Body of pancreas (tissue), 4 donors: ENCODE measurements around the gene MFAP2. TPM values are rescaled to one million over a fixed set of nuclear protein-coding genes. Genes with fewer than 3 reads are reported as not detected.
A peak's percentile ranks its signal among the peaks of the same experiment; 100 is the strongest.

Experiments used
- ATAC-seq: fragments of 150-250 bp; one replicate; pipeline ENCODE4 v1.9.1; 2016
- DNase-seq, 4 donors: peaks; one replicate each; pipeline ENCODE4 v3.0.0-alpha.2; 2019
- H3K27ac ChIP-seq, 4 donors: fragments of 200-600 bp; sonication (generic); 1 replicate in 3 of 4; 2 replicates in 1 of 4; pipeline versions ENCODE4 v1.5.1 to v1.6.1; 2016 to 2019; ENCODE audit warnings: mild to moderate bottlenecking in 1 of 4, mixed read lengths in 1 of 4, moderate library complexity in 1 of 4
- H3K27me3 ChIP-seq, 2 donors: fragments of 200-600 bp; sonication (generic); one replicate each; pipeline ENCODE4 v1.6.0; 2016; ENCODE audit warnings: mild to moderate bottlenecking in 1 of 2
- H3K36me3 ChIP-seq, 2 donors: fragments of 200-600 bp; sonication (generic); replicated peaks in 1 of 2; 2 replicates each; pipeline ENCODE4 v1.5.1; 2016; ENCODE audit warnings: low read depth in 2 of 2; ENCODE audit not compliant: insufficient read depth in 1 of 2
- H3K4me1 ChIP-seq: fragments of 200-600 bp; sonication (generic); one replicate; pipeline ENCODE4 v1.6.0; 2016
- H3K4me3 ChIP-seq, 2 donors: fragments of 200-600 bp; sonication (generic); 1 replicate in 1 of 2; 2 replicates in 1 of 2; pipeline ENCODE4 v1.5.1; 2016 to 2019
- H3K9me3 ChIP-seq, 3 donors: fragments of 200-600 bp; sonication (generic); 1 replicate in 2 of 3; 2 replicates in 1 of 3; pipeline ENCODE4 v1.5.1; 2016
- CTCF ChIP-seq, 7 experiments: fragments of 450-650 bp in 4 of 7; fragments of 200-600 bp in 3 of 7; sonication (generic) in 3 of 7; IDR thresholded peaks; one replicate each; pipeline ENCODE4 v1.5.1; 2016 to 2019; ENCODE audit warnings: antibody characterized with exemption in 7 of 7
- POLR2A ChIP-seq, 3 donors: fragments of 450-650 bp; IDR thresholded peaks; one replicate each; pipeline ENCODE4 v1.6.1; 2016; ENCODE audit warnings: antibody characterized with exemption in 3 of 3, mild to moderate bottlenecking in 2 of 3
- WGBS, 2 donors: methylation state at CpG; one replicate each; pipeline ENCODE4 v1.1.5; 2017; 5-methylcytosine and 5-hydroxymethylcytosine counted together
- intact Hi-C: fragments of 100-400 bp; cut with DNase I; formaldehyde crosslinking; loops from one replicate; pipeline ENCODE4 v1.15.1; 2023
- total RNA-seq, 2 donors: library from RNA; depleted of rRNA; stranded (reverse); fragments of >200 nt; gene quantifications; one replicate each; pipeline ENCODE4 v1.1.0, GENCODE V29; 2016

MFAP2 gene
- total RNA-seq, 2 donors from 2014 or later, result 1.3 to 13.5 TPM

- peaks cover 0 to 5% of the 10 kb centered on the region in 2 donors for H3K36me3 ChIP-seq
- no peaks in the 10 kb centered on the region for H3K27me3 ChIP-seq
- H3K9me3 ChIP-seq, result no peaks in the 10 kb centered on the region
- no peak for ATAC-seq
- intact Hi-C loops, result no loop called here
- no peak overlapping the region for H3K4me3 ChIP-seq
- peak overlapping the region in 3 of 4 donors; percentile 59 to 80 (median 72) for H3K27ac ChIP-seq
- no peak for DNase-seq
- 78 to 79% methylated on average over 14 of the region's 14 CpGs for WGBS, 2 donors
- TF ChIP-seq CTCF (IDR thresholded peaks at IDR 0.05) (no peak), POLR2A (IDR thresholded peaks at IDR 0.05) (no peak)
- peaks cover 20% of the 10 kb centered on the region for H3K4me1 ChIP-seq
These were observed 18.9 kb downstream of the MFAP2 start for GRCh38 chr1:16961297-16962133.

DNA sequence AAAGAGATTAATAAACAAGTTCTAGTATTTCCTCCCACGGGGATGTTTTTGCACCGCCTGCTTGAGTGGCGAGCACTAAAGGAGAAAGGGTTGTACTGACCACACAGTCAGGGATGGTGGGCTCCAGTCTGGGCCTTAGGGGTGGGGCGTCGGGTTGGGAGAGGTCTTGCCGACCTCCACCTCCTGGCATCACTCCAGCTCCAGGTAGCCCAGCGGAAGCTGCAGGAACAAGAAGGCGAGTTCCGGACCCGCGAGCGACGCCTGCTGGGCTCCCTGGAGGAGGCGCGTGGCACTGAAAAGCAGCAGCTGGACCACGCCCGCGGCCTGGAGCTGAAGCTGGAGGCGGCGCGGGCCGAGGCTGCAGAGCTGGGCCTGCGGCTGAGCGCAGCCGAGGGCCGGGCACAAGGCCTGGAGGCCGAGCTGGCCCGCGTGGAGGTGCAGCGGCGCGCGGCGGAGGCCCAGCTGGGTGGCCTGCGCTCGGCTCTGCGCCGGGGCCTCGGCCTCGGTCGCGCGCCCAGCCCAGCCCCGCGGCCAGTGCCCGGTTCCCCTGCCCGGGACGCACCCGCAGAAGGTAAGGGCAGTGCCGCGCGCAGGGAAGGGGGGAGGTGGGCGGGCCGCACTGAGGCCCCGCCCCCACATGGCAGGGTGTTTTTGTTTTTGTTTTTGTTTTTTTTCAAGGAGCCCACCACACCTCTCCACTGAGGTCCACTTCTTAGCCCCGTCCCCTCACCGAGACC is 19.7 kb downstream of the MFAP2 start:
- no peaks in the 10 kb centered on the region for H3K9me3 ChIP-seq
- 3 to 9% methylated on average over 19 to 56 of the region's 57 CpGs for WGBS, 2 donors
- no peak overlapping the region for H3K4me3 ChIP-seq
- intact Hi-C loops, result no loop called here
- no peaks in the 10 kb centered on the region for H3K36me3 ChIP-seq
- H3K27me3 ChIP-seq, result no peaks in the 10 kb centered on the region
- H3K4me1 ChIP-seq, result peaks cover 20% of the 10 kb centered on the region
- peak overlapping the region; percentile 59 to 80 (median 67) for H3K27ac ChIP-seq
- ATAC-seq (peak; percentile 90), DNase-seq (peak; percentile 93 to 96 (median 95))
- no peak for TF ChIP-seq POLR2A (IDR thresholded peaks at IDR 0.05)
- TF ChIP-seq CTCF (IDR thresholded peaks at IDR 0.05), result peak; percentile 38 to 92 (median 83)

GRCh38 chr1:16958475-16958874 is 21.9 kb downstream of the MFAP2 start:
- no peak for DNase-seq
- TF ChIP-seq CTCF (IDR thresholded peaks at IDR 0.05) (no peak), POLR2A (IDR thresholded peaks at IDR 0.05) (no peak)
- Histone ChIP-seq H3K27me3 (no peaks in the 10 kb centered on the region), H3K4me1 (peaks cover 17% of the 10 kb centered on the region), H3K9me3 (no peaks in the 10 kb centered on the region), H3K36me3 (peaks cover 0 to 2% of the 10 kb centered on the region in 2 donors), H3K4me3 (no peak overlapping the region), H3K27ac (no peak overlapping the region)
- ATAC-seq, result no peak
- WGBS, 2 donors, result 93 to 99% methylated on average over 9 to 10 of the region's 12 CpGs
- intact Hi-C loops, result loop anchor here (5.0 kb wide), 1 partner anchor 84 kb away; no protein-coding TSS in a partner anchor

DNA sequence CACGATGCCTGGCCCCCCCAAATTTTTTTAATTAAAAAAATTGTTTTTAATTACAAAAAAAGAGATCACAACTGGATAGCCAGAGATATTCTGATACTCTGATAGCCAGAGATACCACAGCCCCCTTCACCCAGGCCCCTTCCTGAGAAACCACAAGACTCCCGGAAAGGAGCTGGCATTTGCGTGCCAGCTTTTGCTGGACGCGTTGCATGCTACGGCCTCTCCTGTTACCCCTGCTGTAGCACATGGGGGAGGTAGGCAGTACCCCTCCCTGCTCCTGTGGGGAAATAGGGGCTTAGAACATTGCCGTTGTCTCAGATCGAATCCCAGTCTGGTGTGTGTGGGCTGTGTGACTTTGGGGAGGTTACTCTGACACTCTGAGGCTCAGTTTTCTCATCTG is 22.7 kb downstream of the MFAP2 start:
- Histone ChIP-seq H3K4me1 (peaks cover 17% of the 10 kb centered on the region), H3K27me3 (no peaks in the 10 kb centered on the region), H3K27ac (no peak overlapping the region), H3K4me3 (no peak overlapping the region), H3K9me3 (no peaks in the 10 kb centered on the region), H3K36me3 (peaks cover 0 to 2% of the 10 kb centered on the region in 2 donors)
- DNase-seq (no peak), ATAC-seq (no peak)
- intact Hi-C loops, result loop anchor here (5.0 kb wide), 1 partner anchor 85 kb away; no protein-coding TSS in a partner anchor
- WGBS, 2 donors, result 65 to 97% methylated on average over 5 to 8 of the region's 8 CpGs
- TF ChIP-seq CTCF (IDR thresholded peaks at IDR 0.05), result no peak
- TF ChIP-seq POLR2A (IDR thresholded peaks at IDR 0.05), result no peak
